HG03342 (cell line): ENCODE data around the gene GCNT2.
"Not testable (repeated sequence)": the region's sequence is repeated elsewhere in the genome, so short reads cannot be mapped to it uniquely, and the experiment has no call there.

Experiments
- ATAC-seq: cut with Tn5 transposase; IDR thresholded peaks from one replicate; pipeline ENCODE4 v1.9.1; 2021; ENCODE audit warnings: mild to moderate bottlenecking, moderate library complexity; ENCODE audit not compliant: unreplicated experiment

GCNT2 gene

GRCh38 chr6:10655508-10656055, 134.4 kb downstream of the GCNT2 start:
- no peak for ATAC-seq

DNA sequence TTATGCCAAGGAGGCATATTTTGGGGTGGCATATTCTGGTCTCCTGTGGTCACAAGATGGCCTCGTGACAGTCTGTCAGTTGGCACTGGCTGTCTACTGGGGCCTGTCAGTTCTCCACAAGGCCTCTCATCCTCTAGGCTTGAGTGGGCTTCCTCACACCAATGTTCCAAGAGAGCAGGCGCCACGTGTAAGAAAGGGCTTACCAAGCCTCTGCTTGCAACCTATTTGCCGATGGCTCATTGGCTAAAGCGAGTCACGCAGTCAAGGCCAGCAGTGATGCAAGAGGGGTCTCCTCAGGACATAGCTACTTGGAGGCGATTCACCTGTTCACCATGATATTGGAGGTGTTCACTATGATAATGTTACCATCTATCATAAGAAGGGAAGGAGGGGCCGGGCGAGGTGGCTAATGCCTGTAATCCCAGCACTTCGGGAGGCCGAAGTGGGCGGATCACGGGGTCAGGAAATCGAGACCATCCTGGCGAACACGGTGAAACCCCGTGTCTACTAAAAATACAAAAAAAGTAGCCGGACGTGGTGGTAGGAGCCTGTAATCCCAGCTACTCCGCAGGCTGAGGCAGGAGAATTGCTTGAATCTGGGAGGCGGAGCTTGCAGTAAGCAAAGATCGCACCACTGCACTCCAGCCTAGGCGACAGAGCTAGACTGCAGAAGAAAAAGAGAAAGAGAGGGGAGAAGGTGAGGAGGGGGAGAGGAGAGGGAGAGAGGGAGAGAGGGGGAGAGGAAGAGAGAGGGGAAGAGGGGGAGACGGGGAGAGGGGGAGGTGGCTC, 138.0 kb downstream of the GCNT2 start:
- no peak for ATAC-seq

GRCh38 chr6:10659699-10660348, 138.7 kb downstream of the GCNT2 start:
- no peak for ATAC-seq

DNA sequence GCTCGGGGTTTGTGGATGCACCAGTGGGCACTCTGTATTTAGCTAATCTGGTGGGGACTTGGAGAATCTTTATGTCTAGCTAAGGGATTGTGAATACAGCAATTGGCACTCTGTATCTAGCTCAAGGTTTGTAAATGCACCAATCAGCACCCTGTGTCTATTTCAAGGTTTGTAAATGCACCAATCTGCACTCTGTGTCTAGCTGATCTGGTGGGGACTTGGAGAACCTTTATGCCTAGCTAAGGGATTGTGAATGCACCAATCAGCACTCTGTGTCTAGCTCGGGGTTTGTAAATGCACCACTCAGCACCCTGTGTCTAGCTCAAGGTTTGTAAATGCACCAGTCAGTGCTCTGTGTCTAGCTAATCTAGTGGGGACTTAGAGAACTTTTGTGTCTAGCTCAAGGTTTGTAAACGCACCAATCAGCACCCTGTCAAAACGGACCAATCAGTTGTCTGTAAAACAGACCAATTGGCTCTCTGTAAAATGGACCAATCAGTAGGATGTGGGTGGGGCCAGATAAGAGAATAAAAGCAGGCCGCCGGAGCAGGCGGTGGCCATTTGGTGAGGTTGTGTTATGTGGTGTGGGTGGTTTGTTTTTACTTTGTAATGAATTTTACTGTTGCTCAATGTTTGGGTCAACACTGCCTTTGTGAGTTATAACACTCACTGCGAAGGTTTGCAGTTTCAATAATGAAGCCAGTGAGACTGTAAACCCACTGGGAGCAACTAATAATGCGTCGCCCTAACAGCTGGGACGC, 139.5 kb downstream of the GCNT2 start:
- ATAC-seq: not testable (repeated sequence)

DNA sequence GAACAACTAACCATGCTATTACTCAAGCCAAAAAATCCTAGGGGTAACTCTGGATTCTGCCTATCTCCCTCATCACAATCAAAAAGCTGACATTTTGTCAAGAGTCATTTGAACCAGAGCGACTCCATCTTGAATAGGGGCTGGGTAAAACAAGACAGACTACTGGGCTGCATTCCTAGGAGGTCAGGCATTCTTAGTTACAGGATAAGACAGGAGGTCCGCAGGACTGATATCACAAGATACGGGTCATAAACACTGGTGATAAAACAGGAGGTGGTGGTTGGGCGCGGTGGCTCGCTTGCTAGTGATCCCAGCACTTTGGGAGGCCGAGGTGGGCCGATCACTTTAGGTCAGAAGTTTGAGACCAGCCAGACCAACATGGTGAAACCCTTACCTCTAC, 141.1 kb downstream of the GCNT2 start:
- no peak for ATAC-seq

DNA sequence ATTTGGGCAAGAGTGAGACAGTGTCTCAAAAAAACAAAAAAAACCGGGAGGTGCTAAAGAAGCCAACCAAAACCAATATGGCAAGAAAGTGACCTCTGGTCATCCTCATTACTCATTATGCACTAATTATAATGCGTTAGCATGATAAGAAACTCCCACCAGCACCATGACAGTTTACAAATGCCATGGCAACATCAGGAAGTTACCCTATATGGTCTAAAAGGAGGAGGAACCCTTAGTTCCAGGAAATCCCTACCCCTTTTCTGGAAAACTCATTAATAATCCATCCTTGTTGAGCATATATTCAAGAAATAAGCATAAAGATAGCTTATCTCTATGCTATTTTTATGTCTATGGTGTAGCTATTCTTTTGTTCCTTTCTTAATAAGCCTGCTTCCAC, 141.6 kb downstream of the GCNT2 start:
- ATAC-seq: no peak

- ATAC-seq: not testable (repeated sequence)
Measured at GRCh38 chr6:10665595-10665994, 144.4 kb downstream of the GCNT2 start.

GRCh38 chr6:10668126-10668917, 147.2 kb downstream of the GCNT2 start:
- no peak for ATAC-seq

GRCh38 chr6:10676403-10676802, 155.3 kb downstream of the GCNT2 start:
- no peak for ATAC-seq

DNA sequence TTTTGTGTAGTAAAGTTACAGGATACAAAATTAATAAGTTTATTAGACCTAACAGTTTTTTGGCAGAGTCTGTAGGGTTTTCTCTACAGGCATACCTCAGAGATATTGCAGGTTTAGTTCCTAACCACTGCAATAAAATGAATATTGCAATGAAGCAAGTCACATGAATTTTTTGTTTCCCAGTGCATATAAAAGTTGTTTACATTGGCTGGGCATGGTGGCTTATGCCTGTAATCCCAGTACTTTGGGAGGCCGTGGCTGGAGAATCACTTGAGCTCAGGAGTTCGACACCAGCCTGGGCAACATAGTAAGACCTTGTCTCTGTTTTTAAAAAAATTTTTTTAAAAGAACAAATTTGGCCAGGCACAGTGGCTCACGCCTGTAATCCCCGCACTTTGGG, 157.3 kb downstream of the GCNT2 start:
- no peak for ATAC-seq
